NCI-H774 (cell line): ENCODE measurements around the gene ATP12A.

Source experiments
- DNase-seq: peaks from one replicate; lab custom pipeline; 2025; lab: John Stamatoyannopoulos, UW

ATP12A gene

GRCh38 chr13:24680258-24680920, at the start of gene ATP12A:
Gene ATP12A, plus strand, starts transcription at chr13:24680408. Its CDS starts 336 bp downstream, at chr13:24680744.
- DNase-seq, result no peak

- no peak for DNase-seq
Measured at GRCh38 chr13:24630851-24631620, 49.2 kb upstream of the ATP12A start.

GRCh38 chr13:24631922-24632321, 48.3 kb upstream of the ATP12A start:
- no peak for DNase-seq

- DNase-seq, result no peak
Measured at GRCh38 chr13:24632382-24633121, 47.7 kb upstream of the ATP12A start.

GRCh38 chr13:24636776-24637175, 43.4 kb upstream of the ATP12A start:
- no peak for DNase-seq

- no peak for DNase-seq
Measured at GRCh38 chr13:24638096-24638495, 42.1 kb upstream of the ATP12A start.

- DNase-seq, result no peak
Measured at GRCh38 chr13:24640752-24641151, 39.5 kb upstream of the ATP12A start.

GRCh38 chr13:24642219-24642618, 38.0 kb upstream of the ATP12A start:
- no peak for DNase-seq

- no peak for DNase-seq
Measured at GRCh38 chr13:24644036-24644435, 36.2 kb upstream of the ATP12A start.

- DNase-seq, result no peak
Measured at GRCh38 chr13:24648271-24648670, 31.9 kb upstream of the ATP12A start.

- no peak for DNase-seq
Measured at GRCh38 chr13:24648983-24649687, 31.1 kb upstream of the ATP12A start.

GRCh38 chr13:24649688-24650043, 30.5 kb upstream of the ATP12A start:
- no peak for DNase-seq

GRCh38 chr13:24650161-24650560, 30.0 kb upstream of the ATP12A start:
- no peak for DNase-seq

GRCh38 chr13:24651718-24652345, 28.4 kb upstream of the ATP12A start:
- DNase-seq, result no peak

- DNase-seq, result no peak
Measured at GRCh38 chr13:24652359-24652758, 27.8 kb upstream of the ATP12A start.

- DNase-seq, result no peak
Measured at GRCh38 chr13:24654741-24655140, 25.5 kb upstream of the ATP12A start.

- DNase-seq, result no peak
Measured at GRCh38 chr13:24659239-24659638, 21.0 kb upstream of the ATP12A start.

GRCh38 chr13:24660023-24660741, 20.0 kb upstream of the ATP12A start:
- DNase-seq, result no peak

GRCh38 chr13:24661713-24662112, 18.5 kb upstream of the ATP12A start:
- DNase-seq, result no peak

- DNase-seq, result no peak
Measured at GRCh38 chr13:24662195-24663088, 17.8 kb upstream of the ATP12A start.
